SK-N-SH (cell line): ENCODE data around the gene WHRN. TPM values are rescaled to one million over a fixed set of nuclear protein-coding genes. Genes with fewer than 3 reads are reported as not detected.

ENCODE experiments used
- CTCF ChIA-PET: fragments of 300-600, 350-600 bp; formaldehyde crosslinking; extraction: SDS; loops from one replicate; lab custom pipeline; 2021; lab: Yijun Ruan, JAX
- POLR2A ChIA-PET: fragments of 350-600 bp; sonication (Branson Sonifier 250); formaldehyde crosslinking; extraction: SDS; loops from one replicate; lab custom pipeline; 2020; ENCODE audit warnings: antibody characterized with exemption, inconsistent platforms; lab: Yijun Ruan, JAX
- DNase-seq: peaks from one replicate; pipeline ENCODE4 v3.0.0; 2012
- H2AFZ ChIP-seq: fragments of 200-600 bp; sonication (generic); 2 replicates; pipeline ENCODE4 v1.8.1; 2016; ENCODE audit warnings: antibody characterized with exemption, mild to moderate bottlenecking, low read depth
- H3F3A ChIP-seq: fragments of 200-600 bp; sonication (generic); replicated peaks from 2 replicates; pipeline ENCODE3; 2016; ENCODE audit warnings: antibody characterized with exemption, mild to moderate bottlenecking; ENCODE audit not compliant: insufficient read depth
- H3K27ac ChIP-seq, 2 experiments: fragments of 200-500 bp in 1 of 2; fragments of 200-600 bp in 1 of 2; sonication (Bioruptor generic) in 1 of 2; sonication (generic), shearing (Covaris generic) in 1 of 2; 2 replicates each; pipeline versions ENCODE4 v1.5.1 to v1.6.1; 2014 to 2016; ENCODE audit warnings: low read depth in 2 of 2, inconsistent platforms in 1 of 2, low read length in 1 of 2, mild to moderate bottlenecking in 1 of 2, mixed read lengths in 1 of 2
- H3K27me3 ChIP-seq: fragments of 200-600 bp; sonication (generic), shearing (Covaris generic); 2 replicates; pipeline ENCODE4 v1.6.1; 2016; ENCODE audit warnings: mixed run types; ENCODE audit not compliant: insufficient read depth
- H3K36me3 ChIP-seq, 2 experiments: fragments of 200-500 bp in 1 of 2; fragments of 200-600 bp in 1 of 2; sonication (Bioruptor generic) in 1 of 2; sonication (generic) in 1 of 2; replicated peaks in 1 of 2; 2 replicates each; pipeline versions ENCODE3 to v1.5.1; 2014 to 2016; ENCODE audit warnings: low read length in 1 of 2, mild to moderate bottlenecking in 1 of 2; ENCODE audit not compliant: insufficient read depth in 2 of 2, control insufficient read depth in 1 of 2
- H3K4me1 ChIP-seq, 2 experiments: fragments of 200-500 bp in 1 of 2; fragments of 200-600 bp in 1 of 2; sonication (Bioruptor generic) in 1 of 2; sonication (generic), shearing (Covaris generic) in 1 of 2; 2 replicates each; pipeline versions ENCODE4 v1.5.1 to v1.6.1; 2014 to 2016; ENCODE audit warnings: low read depth in 1 of 2, low read length in 1 of 2, mixed run types in 1 of 2; ENCODE audit not compliant: insufficient read depth in 2 of 2, control insufficient read depth in 1 of 2
- H3K4me2 ChIP-seq: fragments of 200-600 bp; sonication (generic), shearing (Covaris generic); 2 replicates; pipeline ENCODE4 v1.6.1; 2017; ENCODE audit warnings: mixed run types
- H3K4me3 ChIP-seq, 2 experiments: fragments of 200-500 bp in 1 of 2; fragments of 200-600 bp in 1 of 2; sonication (Bioruptor generic) in 1 of 2; sonication (generic), shearing (Covaris generic) in 1 of 2; 2 replicates each; pipeline versions ENCODE4 v1.5.1 to v1.8.1; 2014 to 2016; ENCODE audit warnings: low read depth in 2 of 2, inconsistent platforms in 1 of 2, low read length in 1 of 2, mild to moderate bottlenecking in 1 of 2, mixed read lengths in 1 of 2, moderate library complexity in 1 of 2
- H3K79me2 ChIP-seq: fragments of 200-600 bp; sonication (generic); 2 replicates; pipeline ENCODE4 v1.8.1; 2017; ENCODE audit warnings: mild to moderate bottlenecking; ENCODE audit not compliant: insufficient read depth
- H3K9ac ChIP-seq: fragments of 200-600 bp; sonication (generic); 2 replicates; pipeline ENCODE4 v1.6.1; 2017; ENCODE audit warnings: mixed run types
- H3K9me2 ChIP-seq: fragments of 200-600 bp; sonication (generic); 2 replicates; pipeline ENCODE4 v1.6.1; 2017; ENCODE audit warnings: mixed run types
- H3K9me3 ChIP-seq: fragments of 200-600 bp; sonication (generic); 2 replicates; pipeline ENCODE4 v1.6.1; 2017; ENCODE audit warnings: mixed run types, mild to moderate bottlenecking, moderate library complexity
- H4K20me1 ChIP-seq: fragments of 200-600 bp; sonication (generic); 2 replicates; pipeline ENCODE4 v1.6.1; 2017; ENCODE audit warnings: mild to moderate bottlenecking, mixed run types; ENCODE audit not compliant: insufficient read depth
- ELF1 ChIP-seq: IDR thresholded peaks from 2 replicates; pipeline ENCODE4 v1.4.0; 2012
- EZH2phosphoT487 ChIP-seq: fragments of 200-600 bp; sonication (generic); IDR thresholded peaks from 2 replicates; pipeline ENCODE4 v1.6.1; 2017; ENCODE audit warnings: low read depth, mixed run types, mild to moderate bottlenecking, antibody characterized with exemption, moderate library complexity, borderline replicate concordance
- FOXM1 ChIP-seq: IDR thresholded peaks from 2 replicates; pipeline ENCODE4 v1.4.0; 2012; ENCODE audit warnings: low read depth, mild to moderate bottlenecking
- GABPA ChIP-seq: IDR thresholded peaks from 2 replicates; pipeline ENCODE4 v1.4.0; 2012; ENCODE audit warnings: low read depth, mild to moderate bottlenecking
- GATA2 ChIP-seq: sonication (generic); formaldehyde crosslinking; IDR thresholded peaks from 2 replicates; pipeline ENCODE4 v1.5.0; 2020; ENCODE audit warnings: mild to moderate bottlenecking, missing genetic modification reagents
- JUND ChIP-seq: IDR thresholded peaks from 2 replicates; pipeline ENCODE4 v1.4.0; 2012
- NFIC ChIP-seq: IDR thresholded peaks from 2 replicates; pipeline ENCODE4 v1.4.0; 2012; ENCODE audit warnings: borderline replicate concordance
- NRF1 ChIP-seq: IDR thresholded peaks from 2 replicates; pipeline ENCODE4 v1.6.1; 2012; ENCODE audit warnings: low read depth, mild to moderate bottlenecking, low read length
- POLR2AphosphoS5 ChIP-seq: IDR thresholded peaks from 2 replicates; pipeline ENCODE4 v1.6.1; 2012; ENCODE audit warnings: low read depth, low read length
- SIN3A ChIP-seq: IDR thresholded peaks from 2 replicates; pipeline ENCODE4 v1.6.1; 2012; ENCODE audit warnings: low read depth, mild to moderate bottlenecking, low read length, moderate library complexity, borderline replicate concordance
- TAF1 ChIP-seq: IDR thresholded peaks from 2 replicates; pipeline ENCODE4 v1.6.1; 2012; ENCODE audit warnings: low read depth, mild to moderate bottlenecking, low read length, moderate library complexity, borderline replicate concordance
- TEAD4 ChIP-seq: IDR thresholded peaks from 2 replicates; pipeline ENCODE4 v1.4.0; 2012; ENCODE audit warnings: mild to moderate bottlenecking, borderline replicate concordance; ENCODE audit not compliant: insufficient read depth
- WGBS: methylation state at CpG from one replicate; pipeline ENCODE4 v1.1.6; 2017; ENCODE audit warnings: low lambda C conversion rate; 5-methylcytosine and 5-hydroxymethylcytosine counted together
- polyA plus RNA-seq, 3 experiments: library from polyadenylated mRNA; depleted of rRNA; stranded (reverse); fragments of >200 nt; gene quantifications; 2 replicates each; pipeline ENCODE4 v1.2.3, GENCODE V29; 2012
- TF ChIP-seq, protein P1 (sequence below): fragments of 200-600 bp; sonication (generic); IDR thresholded peaks from 2 replicates; pipeline ENCODE4 v1.6.1; 2017; ENCODE audit warnings: antibody characterized with exemption, mild to moderate bottlenecking, moderate library complexity
- TF ChIP-seq, protein P2 (sequence below): IDR thresholded peaks from 2 replicates; pipeline ENCODE4 v1.4.0; 2012; ENCODE audit warnings: low read depth
- TF ChIP-seq, protein P3 (sequence below): IDR thresholded peaks from 2 replicates; pipeline ENCODE4 v1.4.0; 2012; ENCODE audit warnings: low read depth, borderline replicate concordance
- TF ChIP-seq, protein P4 (sequence below): fragments of 150-350 bp; IDR thresholded peaks from 2 replicates; pipeline ENCODE4 v1.6.1; 2017; ENCODE audit warnings: antibody characterized with exemption, low read length, low read depth, borderline replicate concordance

Gene WHRN
- polyA plus RNA-seq, 1 of the 3 experiments (the other 2 are of a cell fraction): 4.6 TPM

DNA sequence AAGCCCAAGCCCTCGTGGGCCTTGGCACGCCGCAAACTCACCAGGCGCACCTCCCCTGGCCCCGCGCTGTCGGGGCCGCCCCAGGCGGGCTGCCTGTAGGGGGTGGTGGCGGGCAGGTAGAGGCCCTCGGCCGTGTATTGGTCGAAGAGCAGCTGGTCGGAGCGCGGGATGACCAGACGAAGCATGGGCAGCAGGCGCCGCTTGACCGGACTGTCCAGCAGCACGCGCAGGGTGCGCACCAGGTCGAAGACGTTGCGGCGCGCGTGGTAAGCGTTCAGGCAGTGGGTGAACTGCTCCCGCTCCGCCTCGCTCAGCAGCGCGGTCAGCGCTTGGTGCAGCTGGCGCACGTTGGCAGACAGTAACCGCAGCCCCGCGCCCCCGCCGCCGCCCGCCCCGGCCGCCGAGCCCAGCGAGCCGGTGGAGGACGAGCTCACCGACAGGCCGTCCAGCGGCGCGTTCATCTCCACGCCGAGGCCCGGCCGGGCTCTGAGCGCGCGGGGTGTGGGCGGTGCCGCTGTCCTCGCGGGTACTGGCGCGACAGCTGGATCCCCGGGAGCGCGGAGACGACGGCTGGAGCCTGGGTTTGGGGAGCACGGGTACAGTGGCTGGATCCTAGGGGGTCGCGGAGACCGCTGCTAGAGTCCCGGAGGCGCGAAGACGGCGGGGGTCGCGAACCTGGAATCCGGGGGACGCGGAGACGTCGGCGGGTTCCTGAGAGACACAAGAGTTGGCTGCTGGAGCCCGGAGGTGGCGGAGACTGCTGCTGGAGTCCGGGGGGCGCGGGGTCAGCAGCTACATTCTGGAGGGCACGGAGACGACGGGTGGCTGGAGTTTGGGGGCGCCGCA lies 709 bp downstream of the WHRN start:
- H3K4me1 ChIP-seq: peaks cover 0 to 7% of the 10 kb centered on the region in 2 experiments; a peak in 1 of 4 replicates
- DNase-seq: peak; percentile 78
- no peaks in the 10 kb centered on the region for H3K9me3 ChIP-seq
- H4K20me1 ChIP-seq: no peaks in the 10 kb centered on the region; the same call in 1 of the 2 replicates
- H2AFZ ChIP-seq: peak overlapping the region; percentile 83
- ChIA-PET POLR2A (no interaction called here), CTCF (interaction anchor here (0.7 to 1.9 kb wide), 12 partner anchors 11 to 157 kb away, joined by 3 to 7 read pairs (median 3); no protein-coding TSS in a partner anchor)
- H3K9ac ChIP-seq: peak overlapping the region; percentile 73; the same call in 1 of the 2 replicates
- 8% methylated on average over 36 of the region's 101 CpGs for WGBS
- H3K27me3 ChIP-seq: peaks cover 40% of the 10 kb centered on the region
- no peaks in the 10 kb centered on the region for H3K36me3 ChIP-seq
- no peak overlapping the region; a peak in 1 of 4 replicates for H3K27ac ChIP-seq
- TF ChIP-seq, protein P1, sequence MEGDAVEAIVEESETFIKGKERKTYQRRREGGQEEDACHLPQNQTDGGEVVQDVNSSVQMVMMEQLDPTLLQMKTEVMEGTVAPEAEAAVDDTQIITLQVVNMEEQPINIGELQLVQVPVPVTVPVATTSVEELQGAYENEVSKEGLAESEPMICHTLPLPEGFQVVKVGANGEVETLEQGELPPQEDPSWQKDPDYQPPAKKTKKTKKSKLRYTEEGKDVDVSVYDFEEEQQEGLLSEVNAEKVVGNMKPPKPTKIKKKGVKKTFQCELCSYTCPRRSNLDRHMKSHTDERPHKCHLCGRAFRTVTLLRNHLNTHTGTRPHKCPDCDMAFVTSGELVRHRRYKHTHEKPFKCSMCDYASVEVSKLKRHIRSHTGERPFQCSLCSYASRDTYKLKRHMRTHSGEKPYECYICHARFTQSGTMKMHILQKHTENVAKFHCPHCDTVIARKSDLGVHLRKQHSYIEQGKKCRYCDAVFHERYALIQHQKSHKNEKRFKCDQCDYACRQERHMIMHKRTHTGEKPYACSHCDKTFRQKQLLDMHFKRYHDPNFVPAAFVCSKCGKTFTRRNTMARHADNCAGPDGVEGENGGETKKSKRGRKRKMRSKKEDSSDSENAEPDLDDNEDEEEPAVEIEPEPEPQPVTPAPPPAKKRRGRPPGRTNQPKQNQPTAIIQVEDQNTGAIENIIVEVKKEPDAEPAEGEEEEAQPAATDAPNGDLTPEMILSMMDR: peak; percentile 54
- TF ChIP-seq, protein P2, sequence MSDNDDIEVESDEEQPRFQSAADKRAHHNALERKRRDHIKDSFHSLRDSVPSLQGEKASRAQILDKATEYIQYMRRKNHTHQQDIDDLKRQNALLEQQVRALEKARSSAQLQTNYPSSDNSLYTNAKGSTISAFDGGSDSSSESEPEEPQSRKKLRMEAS: peak; percentile 77
- no peak for TF ChIP-seq NRF1
- no peak for TF ChIP-seq GATA2 (CRISPR knock-in tag)
- 0 out of 2 replicates have a peak, but pooled peaks have one; percentile 29 for TF ChIP-seq EZH2phosphoT487
- TF ChIP-seq NFIC: no peak
- TF ChIP-seq, protein P3, sequence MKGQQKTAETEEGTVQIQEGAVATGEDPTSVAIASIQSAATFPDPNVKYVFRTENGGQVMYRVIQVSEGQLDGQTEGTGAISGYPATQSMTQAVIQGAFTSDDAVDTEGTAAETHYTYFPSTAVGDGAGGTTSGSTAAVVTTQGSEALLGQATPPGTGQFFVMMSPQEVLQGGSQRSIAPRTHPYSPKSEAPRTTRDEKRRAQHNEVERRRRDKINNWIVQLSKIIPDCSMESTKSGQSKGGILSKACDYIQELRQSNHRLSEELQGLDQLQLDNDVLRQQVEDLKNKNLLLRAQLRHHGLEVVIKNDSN: no peak
- H3K9me2 ChIP-seq: no peaks in the 10 kb centered on the region
- H3K4me3 ChIP-seq: peak overlapping the region; percentile 63 to 71
- peaks cover 4% of the 10 kb centered on the region for H3F3A ChIP-seq
- H3K4me2 ChIP-seq: peak overlapping the region; percentile 87
- H3K79me2 ChIP-seq: no peaks in the 10 kb centered on the region

DNA sequence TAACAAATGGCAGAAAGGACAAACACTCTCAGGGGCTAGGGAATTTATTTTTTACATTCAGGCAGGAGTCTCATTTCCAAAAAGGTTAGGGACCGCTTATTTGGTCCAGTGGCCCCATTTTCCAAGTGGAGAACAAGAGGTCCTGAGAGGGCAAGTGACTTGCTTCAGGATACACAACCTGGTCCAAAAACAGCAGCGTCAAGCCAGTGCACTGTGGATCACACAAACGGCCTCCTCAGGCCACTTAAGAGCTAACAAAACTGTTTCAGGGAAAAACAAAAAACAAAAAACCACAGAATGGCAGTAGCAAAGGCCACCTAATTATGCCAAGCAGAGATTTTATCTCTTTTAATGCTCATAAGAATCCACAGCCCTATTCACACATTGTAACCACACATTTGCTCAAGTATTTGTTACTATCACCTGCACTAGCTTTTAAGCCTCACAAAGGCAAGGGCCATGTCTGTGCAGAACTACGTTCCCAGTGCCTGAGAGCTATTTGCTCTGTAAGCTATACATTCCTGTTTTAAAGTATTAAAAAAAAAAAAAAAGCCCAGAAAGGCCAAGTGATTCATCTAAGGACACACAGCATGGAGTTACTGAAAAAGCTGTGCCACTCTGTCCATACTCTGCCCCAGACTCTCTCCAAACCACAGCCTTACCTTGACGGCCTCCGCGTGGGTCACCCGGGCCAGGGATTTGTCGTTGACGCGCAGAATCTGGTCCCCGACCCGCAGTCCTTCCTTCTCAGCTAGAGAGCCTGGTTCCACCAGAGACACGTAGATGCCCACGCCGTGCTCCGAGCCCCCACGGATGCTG lies 1.5 kb downstream of the WHRN start:
- peak overlapping the region; percentile 63 to 71; a peak in 2 of 4 replicates for H3K4me3 ChIP-seq
- TF ChIP-seq TAF1 (no peak), GATA2 (CRISPR knock-in tag) (no peak), FOXM1 (no peak), SIN3A (no peak), JUND (no peak), POLR2AphosphoS5 (no peak), TEAD4 (no peak), NFIC (no peak), GABPA (no peak), ELF1 (no peak)
- TF ChIP-seq, protein P3: no peak
- TF ChIP-seq, protein P4, sequence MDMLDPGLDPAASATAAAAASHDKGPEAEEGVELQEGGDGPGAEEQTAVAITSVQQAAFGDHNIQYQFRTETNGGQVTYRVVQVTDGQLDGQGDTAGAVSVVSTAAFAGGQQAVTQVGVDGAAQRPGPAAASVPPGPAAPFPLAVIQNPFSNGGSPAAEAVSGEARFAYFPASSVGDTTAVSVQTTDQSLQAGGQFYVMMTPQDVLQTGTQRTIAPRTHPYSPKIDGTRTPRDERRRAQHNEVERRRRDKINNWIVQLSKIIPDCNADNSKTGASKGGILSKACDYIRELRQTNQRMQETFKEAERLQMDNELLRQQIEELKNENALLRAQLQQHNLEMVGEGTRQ: no peak
- TF ChIP-seq, protein P2: no peak

More for the DNA sequence above, 1.5 kb downstream of the WHRN start:
- 64% methylated on average over 13 of the region's 18 CpGs for WGBS
- Histone ChIP-seq H3K9ac (no peak overlapping the region), H3F3A (peaks cover 4% of the 10 kb centered on the region), H3K27me3 (peaks cover 40% of the 10 kb centered on the region), H3K36me3 (no peaks in the 10 kb centered on the region), H3K27ac (no peak overlapping the region), H3K9me2 (no peaks in the 10 kb centered on the region), H2AFZ (no peak overlapping the region), H3K9me3 (no peaks in the 10 kb centered on the region), H3K4me2 (peak overlapping the region; percentile 87; the same call in 1 of the 2 replicates), H4K20me1 (no peaks in the 10 kb centered on the region; the same call in 1 of the 2 replicates), H3K4me1 (peaks cover 0 to 7% of the 10 kb centered on the region in 2 experiments; a peak in 1 of 4 replicates), H3K79me2 (no peaks in the 10 kb centered on the region)
- ChIA-PET POLR2A (no interaction called here), CTCF (interaction anchor here (0.7 to 1.9 kb wide), 11 partner anchors 10 to 158 kb away, joined by 3 to 7 read pairs (median 3); no protein-coding TSS in a partner anchor)
- DNase-seq: no peak
